DMS79 (cell line): ENCODE measurements around the gene LSAMP.
A peak's percentile ranks its signal among the peaks of the same experiment; 100 is the strongest.

ENCODE experiments used
- DNase-seq: peaks from one replicate; lab custom pipeline; 2025; lab: John Stamatoyannopoulos, UW

LSAMP gene

GRCh38 chr3:115836944-115837343 is 608.3 kb downstream of the LSAMP start:
- DNase-seq = no peak

GRCh38 chr3:115835946-115836345 is 609.3 kb downstream of the LSAMP start:
- DNase-seq = no peak

GRCh38 chr3:115834068-115834467 is 611.2 kb downstream of the LSAMP start:
- DNase-seq = no peak

- no peak for DNase-seq
Observed at GRCh38 chr3:115833074-115833473, 612.2 kb downstream of the LSAMP start.

- DNase-seq = no peak
Observed at GRCh38 chr3:115832265-115832664, 613.0 kb downstream of the LSAMP start.

GRCh38 chr3:115831864-115832263 is 613.4 kb downstream of the LSAMP start:
- DNase-seq = no peak

GRCh38 chr3:115830764-115831395 is 614.4 kb downstream of the LSAMP start:
- DNase-seq = no peak

GRCh38 chr3:115828401-115828800 is 616.9 kb downstream of the LSAMP start:
- no peak for DNase-seq

GRCh38 chr3:115827495-115827894 is 617.8 kb downstream of the LSAMP start:
- no peak for DNase-seq

GRCh38 chr3:115825046-115825445 is 620.2 kb downstream of the LSAMP start:
- no peak for DNase-seq

- no peak for DNase-seq
Observed at GRCh38 chr3:115823083-115823482, 622.2 kb downstream of the LSAMP start.

GRCh38 chr3:115822579-115822978 is 622.7 kb downstream of the LSAMP start:
- DNase-seq = no peak

GRCh38 chr3:115819785-115820384 is 625.4 kb downstream of the LSAMP start:
- DNase-seq = peak; percentile 75

- DNase-seq = peak; percentile 51
Observed at GRCh38 chr3:115814778-115815380, 630.4 kb downstream of the LSAMP start.

- no peak for DNase-seq
Observed at GRCh38 chr3:115814006-115814405, 631.3 kb downstream of the LSAMP start.

- DNase-seq = no peak
Observed at GRCh38 chr3:115808816-115809215, 636.5 kb downstream of the LSAMP start.

GRCh38 chr3:115808244-115808643 is 637.0 kb downstream of the LSAMP start:
- no peak for DNase-seq

GRCh38 chr3:115806501-115806900 is 638.8 kb downstream of the LSAMP start:
- DNase-seq = no peak

GRCh38 chr3:115805520-115805919 is 639.8 kb downstream of the LSAMP start:
- DNase-seq = no peak

GRCh38 chr3:115804713-115805119 is 640.6 kb downstream of the LSAMP start:
- no peak for DNase-seq

- DNase-seq = no peak
Observed at GRCh38 chr3:115804200-115804599, 641.1 kb downstream of the LSAMP start.

GRCh38 chr3:115803661-115804060 is 641.6 kb downstream of the LSAMP start:
- no peak for DNase-seq

- DNase-seq = no peak
Observed at GRCh38 chr3:115800489-115801075, 644.7 kb downstream of the LSAMP start.
